HepG2 (cell line): Measurements from ENCODE around the gene RUSF1. TPM values are rescaled to one million over a fixed set of nuclear protein-coding genes. Genes with fewer than 3 reads are reported as not detected.

Experiments
- CAMTA2 ChIP-seq: sonication (generic); formaldehyde crosslinking; IDR thresholded peaks from 2 replicates; pipeline ENCODE4 v1.4.0; 2020; ENCODE audit warnings: mild to moderate bottlenecking, missing genetic modification reagents, borderline replicate concordance
- DNMT1 ChIP-seq: sonication (generic); formaldehyde crosslinking; IDR thresholded peaks from 2 replicates; pipeline ENCODE4 v1.5.1; 2020; ENCODE audit warnings: mild to moderate bottlenecking, missing genetic modification reagents
- HNF4A ChIP-seq: sonication (generic); formaldehyde crosslinking; IDR thresholded peaks from 2 replicates; pipeline ENCODE4 v1.4.0; 2020; ENCODE audit warnings: missing genetic modification reagents
- MED13 ChIP-seq: sonication (generic); formaldehyde crosslinking; IDR thresholded peaks from 2 replicates; pipeline ENCODE4 v1.5.0; 2020; ENCODE audit warnings: missing genetic modification reagents
- RNF2 ChIP-seq: fragments of 450-650 bp; conservative IDR thresholded peaks from 2 replicates; pipeline ENCODE4 v1.6.1; 2016; ENCODE audit warnings: low read depth
- RXRB ChIP-seq: IDR thresholded peaks from 2 replicates; pipeline ENCODE4 v1.6.1; 2016; ENCODE audit warnings: borderline replicate concordance, missing genetic modification reagents, missing compliant biosample characterization
- SAP130 ChIP-seq: IDR thresholded peaks from 2 replicates; pipeline ENCODE4 v1.6.1; 2016; ENCODE audit warnings: low read depth
- SNRNP70 ChIP-seq: fragments of 200-400 bp; formaldehyde crosslinking; IDR thresholded peaks from 2 replicates; pipeline ENCODE4 v1.6.1; 2017; ENCODE audit warnings: mild to moderate bottlenecking, low read depth, low read length, moderate library complexity
- TBX2 ChIP-seq: sonication (generic); formaldehyde crosslinking; IDR thresholded peaks from 2 replicates; pipeline ENCODE4 v1.5.0; 2020; ENCODE audit warnings: missing genetic modification reagents, mild to moderate bottlenecking, borderline replicate concordance
- U2AF2 ChIP-seq: fragments of 200-400 bp; formaldehyde crosslinking; IDR thresholded peaks from 2 replicates; pipeline ENCODE4 v1.6.1; 2017; ENCODE audit warnings: low read depth, mild to moderate bottlenecking, low read length
- ZFP82 ChIP-seq: sonication (generic); formaldehyde crosslinking; IDR thresholded peaks from 2 replicates; pipeline ENCODE4 v1.5.1; 2020; ENCODE audit warnings: mild to moderate bottlenecking, missing genetic modification reagents, borderline replicate concordance
- ZNF24 ChIP-seq: fragments of 450-650 bp; IDR thresholded peaks from 2 replicates; pipeline ENCODE4 v1.6.1; 2017; ENCODE audit warnings: antibody characterized with exemption, mild to moderate bottlenecking
- ZNF761 ChIP-seq: sonication (generic); formaldehyde crosslinking; conservative IDR thresholded peaks from 2 replicates; pipeline ENCODE4 v1.4.0; 2020; ENCODE audit warnings: mild to moderate bottlenecking, missing genetic modification reagents
- ZNF768 ChIP-seq: sonication (generic); formaldehyde crosslinking; IDR thresholded peaks from 2 replicates; pipeline ENCODE4 v1.4.0; 2020; ENCODE audit warnings: missing genetic modification reagents
- ZNF841 ChIP-seq: sonication (generic); formaldehyde crosslinking; IDR thresholded peaks from 2 replicates; pipeline ENCODE4 v1.8.1; 2023; ENCODE audit warnings: missing genetic modification reagents, borderline replicate concordance
- ZNF850 ChIP-seq: sonication (generic); formaldehyde crosslinking; conservative IDR thresholded peaks from 2 replicates; pipeline ENCODE4 v1.9.0; 2021; ENCODE audit warnings: mild to moderate bottlenecking, missing genetic modification reagents
- polyA plus RNA-seq, 8 experiments: library from polyadenylated mRNA; depleted of rRNA in 3 of 8; stranded (reverse) in 7 of 8; unstranded in 1 of 8; fragments of >200 nt; fragmentation: Illumina TruSeq in 4 of 8; extraction: Trizol in 4 of 8; gene quantifications; 2 replicates each; pipeline versions ENCODE4 v1.2.1 to v1.2.3, GENCODE V29; 2011 to 2016; ENCODE audit warnings: low read depth in 4 of 8, missing spikeins in 1 of 8, mixed read lengths in 1 of 8; ENCODE audit not compliant: insufficient read depth in 1 of 8
- total RNA-seq, 5 experiments: library from RNA; depleted of rRNA; stranded (reverse); fragments of >200 nt; fragmentation: Illumina TruSeq; extraction: Trizol; gene quantifications; 2 replicates each; pipeline ENCODE4 v1.2.3, GENCODE V29; 2016; ENCODE audit warnings: low read depth in 1 of 5
- TF ChIP-seq, protein P1 (sequence below): sonication (generic); formaldehyde crosslinking; IDR thresholded peaks from one replicate; pipeline ENCODE4 v1.5.1; 2020; ENCODE audit warnings: mild to moderate bottlenecking, missing genetic modification reagents; ENCODE audit errors: not compliant biosample characterization
- TF ChIP-seq, protein P2 (sequence below): sonication (generic); formaldehyde crosslinking; IDR thresholded peaks from 2 replicates; pipeline ENCODE4 v1.8.0; 2022; ENCODE audit warnings: mild to moderate bottlenecking, missing genetic modification reagents, moderate library complexity

RUSF1 gene
- total and polyA plus RNA-seq, 2 of the 13 experiments (the other 11 are each of a cell fraction or from before 2014, with no cell fraction given), result 40.8 to 50.2 TPM

DNA sequence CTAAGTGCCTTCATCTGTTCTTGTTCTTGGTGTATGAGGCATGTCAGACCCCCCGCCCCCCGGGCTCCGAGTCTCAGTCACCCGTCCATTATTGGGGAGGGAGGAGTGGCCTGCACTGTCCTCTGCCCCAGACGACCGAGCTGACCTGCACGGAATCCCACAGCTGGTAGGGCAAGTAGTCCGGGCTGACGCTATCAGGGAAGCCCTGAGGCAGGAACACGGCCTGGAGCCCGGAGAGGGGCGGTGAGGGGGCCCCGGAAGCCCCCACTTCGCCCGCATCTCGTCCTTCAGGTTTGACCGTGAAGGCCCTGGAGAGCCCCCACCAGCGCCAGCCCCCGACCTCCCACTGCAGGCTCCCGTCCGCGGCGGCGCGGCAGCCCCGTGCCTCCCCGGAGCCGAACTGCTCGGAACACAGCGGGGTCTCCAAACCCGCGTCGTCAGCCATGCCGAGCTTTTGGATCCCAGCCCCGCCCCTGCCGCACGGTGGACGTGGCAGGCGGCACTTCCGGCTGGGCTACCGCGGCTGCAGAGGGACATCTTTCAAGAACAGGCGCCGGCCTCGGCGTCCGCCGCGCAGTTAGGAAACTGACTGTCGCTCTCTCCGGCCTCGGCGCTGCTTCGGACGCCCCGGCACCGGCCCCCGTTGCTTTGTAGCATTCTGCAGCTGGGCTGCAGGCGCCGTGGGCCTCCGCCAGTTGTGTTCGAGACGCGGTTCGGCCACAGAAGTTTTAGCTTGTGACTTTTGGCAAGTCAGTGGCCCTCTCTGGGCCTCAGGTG, at the start of gene RUSF1 (continued):
- TF ChIP-seq ZFP82 (CRISPR knock-in tag) (no peak), CAMTA2 (CRISPR knock-in tag) (peak; percentile 97), TBX2 (peak; percentile 86), ZNF761 (peak; percentile 73; the same call in 1 of the 2 replicates), SAP130 (CRISPR knock-in tag) (peak; percentile 96), ZNF768 (CRISPR knock-in tag) (peak; percentile 92), RXRB (CRISPR knock-in tag) (peak; percentile 86), ZNF850 (CRISPR knock-in tag) (no peak), ZNF841 (peak; percentile 91; the same call in 1 of the 2 replicates), RNF2 (peak; percentile 67; the same call in 1 of the 2 replicates), ZNF24 (no peak), U2AF2 (0 out of 2 replicates have a peak, but pooled peaks have one; percentile 23), SNRNP70 (no peak), MED13 (CRISPR knock-in tag) (0 out of 2 replicates have a peak, but pooled peaks have one; percentile 69), HNF4A (CRISPR knock-in tag) (peak; percentile 36; the same call in 1 of the 2 replicates), DNMT1 (CRISPR knock-in tag) (peak; percentile 93; the same call in 1 of the 2 replicates)
- TF ChIP-seq, protein P1, sequence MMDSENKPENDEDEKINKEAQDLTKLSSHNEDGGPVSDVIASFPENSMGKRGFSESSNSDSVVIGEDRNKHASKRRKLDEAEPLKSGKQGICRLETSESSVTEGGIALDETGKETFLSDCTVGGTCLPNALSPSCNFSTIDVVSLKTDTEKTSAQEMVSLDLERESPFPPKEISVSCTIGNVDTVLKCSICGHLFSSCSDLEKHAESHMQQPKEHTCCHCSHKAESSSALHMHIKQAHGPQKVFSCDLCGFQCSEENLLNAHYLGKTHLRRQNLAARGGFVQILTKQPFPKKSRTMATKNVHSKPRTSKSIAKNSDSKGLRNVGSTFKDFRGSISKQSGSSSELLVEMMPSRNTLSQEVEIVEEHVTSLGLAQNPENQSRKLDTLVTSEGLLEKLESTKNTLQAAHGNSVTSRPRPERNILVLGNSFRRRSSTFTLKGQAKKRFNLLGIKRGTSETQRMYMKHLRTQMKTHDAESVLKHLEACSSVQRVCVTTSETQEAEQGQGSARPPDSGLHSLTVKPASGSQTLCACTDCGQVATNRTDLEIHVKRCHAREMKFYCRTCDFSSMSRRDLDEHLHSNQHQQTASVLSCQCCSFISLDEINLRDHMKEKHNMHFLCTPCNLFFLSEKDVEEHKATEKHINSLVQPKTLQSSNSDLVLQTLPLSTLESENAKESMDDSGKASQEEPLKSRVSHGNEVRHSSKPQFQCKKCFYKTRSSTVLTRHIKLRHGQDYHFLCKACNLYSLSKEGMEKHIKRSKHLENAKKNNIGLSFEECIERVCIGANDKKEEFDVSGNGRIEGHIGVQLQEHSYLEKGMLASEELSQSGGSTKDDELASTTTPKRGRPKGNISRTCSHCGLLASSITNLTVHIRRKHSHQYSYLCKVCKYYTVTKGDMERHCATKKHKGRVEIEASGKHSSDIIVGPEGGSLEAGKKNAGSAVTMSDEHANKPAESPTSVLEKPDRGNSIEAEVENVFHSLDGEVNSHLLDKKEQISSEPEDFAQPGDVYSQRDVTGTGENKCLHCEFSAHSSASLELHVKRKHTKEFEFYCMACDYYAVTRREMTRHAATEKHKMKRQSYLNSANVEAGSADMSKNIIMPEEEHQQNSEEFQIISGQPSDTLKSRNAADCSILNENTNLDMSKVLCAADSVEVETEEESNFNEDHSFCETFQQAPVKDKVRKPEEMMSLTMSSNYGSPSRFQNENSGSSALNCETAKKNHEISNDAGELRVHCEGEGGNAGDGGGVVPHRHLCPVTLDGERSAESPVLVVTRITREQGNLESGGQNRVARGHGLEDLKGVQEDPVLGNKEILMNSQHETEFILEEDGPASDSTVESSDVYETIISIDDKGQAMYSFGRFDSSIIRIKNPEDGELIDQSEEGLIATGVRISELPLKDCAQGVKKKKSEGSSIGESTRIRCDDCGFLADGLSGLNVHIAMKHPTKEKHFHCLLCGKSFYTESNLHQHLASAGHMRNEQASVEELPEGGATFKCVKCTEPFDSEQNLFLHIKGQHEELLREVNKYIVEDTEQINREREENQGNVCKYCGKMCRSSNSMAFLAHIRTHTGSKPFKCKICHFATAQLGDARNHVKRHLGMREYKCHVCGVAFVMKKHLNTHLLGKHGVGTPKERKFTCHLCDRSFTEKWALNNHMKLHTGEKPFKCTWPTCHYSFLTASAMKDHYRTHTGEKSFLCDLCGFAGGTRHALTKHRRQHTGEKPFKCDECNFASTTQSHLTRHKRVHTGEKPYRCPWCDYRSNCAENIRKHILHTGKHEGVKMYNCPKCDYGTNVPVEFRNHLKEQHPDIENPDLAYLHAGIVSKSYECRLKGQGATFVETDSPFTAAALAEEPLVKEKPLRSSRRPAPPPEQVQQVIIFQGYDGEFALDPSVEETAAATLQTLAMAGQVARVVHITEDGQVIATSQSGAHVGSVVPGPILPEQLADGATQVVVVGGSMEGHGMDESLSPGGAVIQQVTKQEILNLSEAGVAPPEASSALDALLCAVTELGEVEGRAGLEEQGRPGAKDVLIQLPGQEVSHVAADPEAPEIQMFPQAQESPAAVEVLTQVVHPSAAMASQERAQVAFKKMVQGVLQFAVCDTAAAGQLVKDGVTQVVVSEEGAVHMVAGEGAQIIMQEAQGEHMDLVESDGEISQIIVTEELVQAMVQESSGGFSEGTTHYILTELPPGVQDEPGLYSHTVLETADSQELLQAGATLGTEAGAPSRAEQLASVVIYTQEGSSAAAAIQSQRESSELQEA (CRISPR knock-in tag), result peak; percentile 95
- TF ChIP-seq, protein P2, sequence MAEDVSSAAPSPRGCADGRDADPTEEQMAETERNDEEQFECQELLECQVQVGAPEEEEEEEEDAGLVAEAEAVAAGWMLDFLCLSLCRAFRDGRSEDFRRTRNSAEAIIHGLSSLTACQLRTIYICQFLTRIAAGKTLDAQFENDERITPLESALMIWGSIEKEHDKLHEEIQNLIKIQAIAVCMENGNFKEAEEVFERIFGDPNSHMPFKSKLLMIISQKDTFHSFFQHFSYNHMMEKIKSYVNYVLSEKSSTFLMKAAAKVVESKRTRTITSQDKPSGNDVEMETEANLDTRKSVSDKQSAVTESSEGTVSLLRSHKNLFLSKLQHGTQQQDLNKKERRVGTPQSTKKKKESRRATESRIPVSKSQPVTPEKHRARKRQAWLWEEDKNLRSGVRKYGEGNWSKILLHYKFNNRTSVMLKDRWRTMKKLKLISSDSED (CRISPR knock-in tag), result no peak
